GM19025 (cell line): Measurements from ENCODE around the gene TMEM72.

Source experiments
- ATAC-seq: cut with Tn5 transposase; IDR thresholded peaks from one replicate; pipeline ENCODE4 v1.9.1; 2021; ENCODE audit warnings: mild to moderate bottlenecking, low read depth, moderate library complexity; ENCODE audit not compliant: unreplicated experiment

Gene TMEM72

DNA sequence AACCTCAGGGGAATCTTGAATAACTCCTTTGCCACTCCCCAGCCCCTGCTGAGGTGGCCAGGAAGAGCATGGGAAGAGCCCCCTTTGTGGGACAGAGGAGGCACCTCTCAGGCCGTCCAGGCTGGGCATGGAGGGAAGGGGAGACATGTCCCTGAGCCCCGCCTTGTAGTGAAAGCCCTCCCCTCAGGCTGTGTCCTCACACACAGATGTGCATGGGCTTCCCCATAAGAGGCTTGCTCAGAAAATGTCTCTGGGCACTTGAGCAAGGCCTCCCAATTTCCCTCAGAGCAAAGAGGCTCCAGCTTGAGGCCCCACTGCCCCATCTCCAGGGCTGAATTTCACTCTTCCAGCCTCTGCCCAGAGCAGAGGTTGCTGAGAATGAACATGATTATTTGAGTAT is 3.8 kb downstream of the TMEM72 start:
- no peak for ATAC-seq

GRCh38 chr10:44916429-44916828 is 5.3 kb downstream of the TMEM72 start:
- ATAC-seq: no peak

DNA sequence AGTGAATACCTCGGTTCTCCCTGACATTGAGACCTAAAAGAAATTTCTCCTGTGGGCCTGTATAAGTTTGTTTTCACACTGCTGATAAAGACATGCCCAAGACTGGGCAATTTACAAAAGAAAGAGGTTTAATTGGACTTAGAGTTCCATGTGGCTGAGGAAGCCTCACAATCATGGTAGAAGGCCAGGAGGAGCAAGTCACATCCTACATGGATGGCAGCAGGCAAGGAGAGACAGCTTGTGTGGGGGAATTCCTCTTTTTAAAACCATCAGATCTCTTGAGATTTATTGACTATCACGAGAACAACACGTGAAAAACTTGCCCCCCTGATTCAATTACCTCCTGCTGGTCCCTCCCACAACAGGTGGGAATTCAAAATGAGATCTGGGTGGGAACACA is 6.7 kb downstream of the TMEM72 start:
- ATAC-seq: no peak

GRCh38 chr10:44920252-44920651 is 9.1 kb downstream of the TMEM72 start:
- no peak for ATAC-seq

DNA sequence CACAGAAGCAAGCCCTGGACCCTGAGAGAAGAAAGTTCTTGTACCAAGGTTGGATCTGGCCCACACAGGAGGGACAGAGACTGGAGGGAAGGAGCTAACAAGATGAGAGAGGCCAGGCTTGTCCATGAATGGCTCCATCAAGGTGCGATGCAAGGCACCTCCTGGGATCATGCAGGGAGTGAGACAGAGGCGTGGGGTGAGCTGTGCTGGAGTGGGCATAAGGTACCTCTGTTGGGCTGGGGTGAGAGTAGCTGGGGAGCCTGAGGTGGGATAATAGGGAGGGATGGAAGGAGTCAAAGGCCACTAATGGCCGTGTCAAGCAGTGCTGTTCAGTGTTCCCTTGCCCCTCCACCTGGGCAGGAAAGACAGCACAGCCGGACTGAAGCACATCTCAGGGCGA is 9.9 kb downstream of the TMEM72 start:
- no peak for ATAC-seq

DNA sequence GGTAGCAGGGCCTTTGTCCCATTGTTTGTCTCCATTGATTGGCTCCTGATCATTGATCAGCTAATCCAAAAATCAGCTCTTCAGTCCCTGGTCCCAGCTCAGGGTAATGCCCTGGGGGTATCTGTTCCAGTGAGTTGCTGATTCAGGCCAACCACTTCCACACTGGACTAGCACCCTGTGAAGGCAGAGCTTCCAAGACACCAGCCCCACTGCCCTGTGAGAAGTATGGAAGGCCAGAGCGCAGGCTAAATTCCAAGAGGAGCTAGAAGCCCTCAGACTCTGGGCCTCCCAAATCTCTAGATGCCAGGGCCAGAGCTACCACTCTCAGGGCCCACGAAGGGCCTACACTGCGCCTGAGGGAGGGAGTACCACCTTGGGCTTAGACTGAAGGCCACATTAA is 10.4 kb downstream of the TMEM72 start:
- no peak for ATAC-seq

- ATAC-seq: no peak
These were observed 10.9 kb downstream of the TMEM72 start for GRCh38 chr10:44922021-44922420.

GRCh38 chr10:44922796-44923545 is 11.8 kb downstream of the TMEM72 start:
- no peak for ATAC-seq

- ATAC-seq: no peak
These were observed 12.5 kb downstream of the TMEM72 start for GRCh38 chr10:44923611-44924010.

GRCh38 chr10:44924261-44925040 is 13.3 kb downstream of the TMEM72 start:
- no peak for ATAC-seq

GRCh38 chr10:44925224-44925623 is 14.1 kb downstream of the TMEM72 start:
- ATAC-seq: no peak

DNA sequence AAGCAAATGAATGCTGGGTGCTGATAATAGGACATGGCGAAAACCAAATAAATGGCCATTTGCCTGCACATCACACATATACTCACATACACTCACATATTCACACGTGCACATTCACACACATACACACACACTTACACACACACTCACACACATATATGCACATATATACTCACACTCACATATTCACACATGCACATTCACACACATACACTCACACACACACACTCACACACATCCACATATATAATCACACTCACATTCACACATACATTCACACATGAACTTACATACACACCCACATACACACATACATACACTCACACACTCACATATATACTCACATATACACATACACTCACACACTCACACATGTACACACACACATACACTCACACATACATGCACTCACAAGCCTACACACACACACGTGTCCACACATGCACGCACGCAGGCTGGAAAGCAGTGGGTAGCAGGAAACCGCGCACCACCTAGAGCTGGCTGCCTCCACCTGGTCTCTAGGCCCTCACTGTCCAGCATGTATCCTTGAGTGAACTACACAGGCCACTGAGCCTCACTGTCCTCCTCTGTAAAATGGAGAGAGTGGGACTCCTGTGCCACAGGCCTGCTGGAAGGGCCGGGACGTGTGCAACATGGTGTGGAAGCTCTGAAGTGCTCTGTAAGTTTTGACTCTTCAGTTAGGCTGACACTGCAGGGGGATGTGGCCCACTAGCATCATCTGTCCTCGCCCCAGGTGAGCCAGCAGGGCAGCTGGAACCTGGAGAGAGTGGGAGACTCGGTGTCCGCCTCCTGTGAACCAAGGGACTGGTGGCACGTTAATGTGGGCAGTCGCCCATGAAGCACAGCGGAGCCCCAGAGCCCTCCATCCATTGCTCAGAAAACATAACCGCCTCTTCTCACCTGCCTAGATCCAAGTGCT is 14.9 kb downstream of the TMEM72 start:
- ATAC-seq: no peak

- ATAC-seq: no peak
These were observed 15.7 kb downstream of the TMEM72 start for GRCh38 chr10:44926751-44927351.

GRCh38 chr10:44927352-44927751 is 16.2 kb downstream of the TMEM72 start:
- ATAC-seq: no peak

GRCh38 chr10:44928462-44928861 is 17.3 kb downstream of the TMEM72 start:
- ATAC-seq: no peak

GRCh38 chr10:44929356-44930255 is 18.5 kb downstream of the TMEM72 start:
- no peak for ATAC-seq

DNA sequence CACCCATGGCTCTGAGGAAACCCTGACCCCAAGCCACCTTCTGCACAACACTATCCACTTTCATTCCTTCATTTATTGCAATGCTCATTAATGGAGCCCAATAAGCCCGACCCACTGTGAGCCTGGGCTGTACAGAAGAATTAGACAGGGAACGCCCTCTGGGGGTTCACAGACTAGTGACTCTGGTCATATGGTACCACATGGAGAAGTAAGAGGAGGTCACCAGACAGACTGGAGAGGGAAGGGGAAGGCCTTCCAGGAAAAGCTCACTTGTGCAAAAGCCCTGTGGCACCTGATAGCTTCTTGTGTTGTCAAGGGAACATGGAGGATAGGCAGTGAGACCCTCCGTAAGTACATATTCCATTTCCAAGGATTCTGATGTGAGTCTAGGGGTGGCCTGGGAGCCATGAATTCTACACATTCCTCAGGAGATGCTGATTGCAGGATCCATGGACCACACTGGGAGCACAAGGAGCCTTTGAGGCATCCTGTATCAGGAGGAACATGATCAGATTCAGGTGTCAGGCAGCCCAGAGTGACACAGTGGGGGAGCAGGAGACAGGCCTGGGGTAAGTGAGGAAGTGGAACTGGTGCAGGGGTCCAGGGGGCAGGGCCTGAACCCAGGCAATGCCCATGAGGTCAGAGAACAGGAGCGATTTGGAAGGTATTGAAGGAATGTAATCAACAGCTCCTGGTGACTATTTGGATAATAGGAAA is 19.9 kb downstream of the TMEM72 start:
- ATAC-seq: no peak

GRCh38 chr10:44931621-44932516 is 20.7 kb downstream of the TMEM72 start:
- ATAC-seq: no peak
